KMS-11 (cell line): ENCODE data around the gene GRIK2.

ENCODE experiments used
- H2AFZ ChIP-seq: fragments of 200-600 bp; sonication (generic); 2 replicates; pipeline ENCODE4 v1.6.1; 2016; ENCODE audit warnings: antibody characterized with exemption, mixed run types, low read depth
- H3K27ac ChIP-seq: fragments of 200-600 bp; sonication (generic); 2 replicates; pipeline ENCODE4 v1.6.1; 2016; ENCODE audit warnings: mild to moderate bottlenecking, mixed run types
- H3K27me3 ChIP-seq: fragments of 200-600 bp; sonication (generic); 2 replicates; pipeline ENCODE4 v1.6.1; 2017; ENCODE audit warnings: mild to moderate bottlenecking, low read depth, mixed run types, moderate library complexity; ENCODE audit not compliant: insufficient read depth
- H3K36me3 ChIP-seq: fragments of 200-600 bp; sonication (generic); 2 replicates; pipeline ENCODE4 v1.6.1; 2017; ENCODE audit warnings: mild to moderate bottlenecking, mixed run types; ENCODE audit not compliant: insufficient read depth
- H3K4me1 ChIP-seq: fragments of 200-600 bp; sonication (generic); 2 replicates; pipeline ENCODE4 v1.6.1; 2016; ENCODE audit warnings: mild to moderate bottlenecking, low read depth, mixed run types; ENCODE audit not compliant: poor library complexity, severe bottlenecking
- H3K4me2 ChIP-seq: fragments of 200-600 bp; sonication (generic); 2 replicates; pipeline ENCODE4 v1.7.0; 2016; ENCODE audit warnings: mild to moderate bottlenecking, mixed run types
- H3K4me3 ChIP-seq: fragments of 200-600 bp; sonication (generic); IDR thresholded peaks from 2 replicates; pipeline ENCODE4 v1.6.1; 2017; ENCODE audit warnings: low read depth, low read length, mixed read lengths; ENCODE audit not compliant: insufficient read depth
- H3K79me2 ChIP-seq: fragments of 200-600 bp; sonication (generic); 2 replicates; pipeline ENCODE4 v1.6.1; 2016; ENCODE audit warnings: low read depth, mixed run types; ENCODE audit not compliant: insufficient read depth
- H3K9ac ChIP-seq: fragments of 200-600 bp; sonication (generic); 2 replicates; pipeline ENCODE4 v1.6.1; 2016; ENCODE audit warnings: mild to moderate bottlenecking, mixed run types
- H4K20me1 ChIP-seq: fragments of 200-600 bp; sonication (generic); 2 replicates; pipeline ENCODE4 v1.6.1; 2016; ENCODE audit warnings: mild to moderate bottlenecking, mixed run types; ENCODE audit not compliant: insufficient read depth
- CTCF ChIP-seq: fragments of 200-600 bp; sonication (generic); conservative IDR thresholded peaks from 2 replicates; pipeline ENCODE4 v1.6.1; 2017; ENCODE audit warnings: low read depth, mild to moderate bottlenecking, antibody characterized with exemption, low read length, moderate library complexity, mixed read lengths

Gene GRIK2

DNA sequence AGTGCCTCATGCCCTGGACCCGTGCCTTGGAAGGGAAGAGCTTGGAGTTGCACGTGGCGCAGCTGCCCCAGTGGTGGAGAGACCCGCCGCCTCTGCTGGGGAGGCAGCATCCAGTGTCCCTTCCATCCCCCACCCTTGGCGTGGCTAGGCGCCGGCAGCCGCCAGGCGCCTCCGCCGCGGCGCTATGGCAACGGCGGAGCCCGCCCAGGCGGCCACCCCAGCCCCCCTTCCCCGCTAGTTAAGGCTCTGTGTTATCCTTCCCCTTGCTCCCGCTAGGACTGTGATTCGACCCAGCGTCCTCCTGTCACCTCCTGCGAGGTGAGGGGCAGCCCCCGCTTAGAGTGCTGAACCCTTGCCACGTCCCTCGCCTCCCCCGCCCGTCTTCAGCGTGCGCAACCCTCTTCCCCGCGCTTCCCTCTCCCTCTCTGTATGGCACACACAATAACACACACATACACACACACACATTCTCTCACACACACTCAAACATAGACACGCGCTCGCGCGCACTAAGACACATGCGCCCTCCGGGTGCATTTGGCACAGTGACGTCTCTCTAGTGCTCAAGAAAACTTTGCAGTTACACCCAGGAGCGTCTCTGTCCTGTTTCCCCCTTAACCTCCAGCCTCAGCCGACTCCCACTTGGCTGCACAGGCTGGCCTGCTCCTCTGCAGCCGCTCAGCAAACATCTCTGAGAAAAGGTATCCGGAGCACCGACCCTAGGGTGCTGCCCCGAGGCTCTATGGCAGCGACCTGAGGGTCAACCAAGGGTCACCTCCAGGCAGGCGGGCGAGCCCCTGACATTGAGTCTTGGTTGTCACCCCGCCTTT is 8.5 kb downstream of the GRIK2 start:
- Histone ChIP-seq H3K27ac (no peak overlapping the region), H3K27me3 (no peaks in the 10 kb centered on the region), H3K4me2 (no peak overlapping the region), H4K20me1 (no peaks in the 10 kb centered on the region), H3K79me2 (no peaks in the 10 kb centered on the region), H2AFZ (no peak overlapping the region), H3K36me3 (no peaks in the 10 kb centered on the region), H3K4me1 (no peaks in the 10 kb centered on the region), H3K4me3 (no peak overlapping the region), H3K9ac (no peak overlapping the region)
- TF ChIP-seq CTCF = no peak

- H3K4me2 ChIP-seq = no peak overlapping the region
- no peaks in the 10 kb centered on the region for H3K36me3 ChIP-seq
- no peak overlapping the region for H2AFZ ChIP-seq
- no peaks in the 10 kb centered on the region for H3K4me1 ChIP-seq
- H3K79me2 ChIP-seq = no peaks in the 10 kb centered on the region
- H4K20me1 ChIP-seq = no peaks in the 10 kb centered on the region
- TF ChIP-seq CTCF = no peak
- H3K27me3 ChIP-seq = no peaks in the 10 kb centered on the region
- no peak overlapping the region for H3K9ac ChIP-seq
- H3K4me3 ChIP-seq = no peak overlapping the region
- no peak overlapping the region for H3K27ac ChIP-seq
These were observed 9.1 kb downstream of the GRIK2 start for GRCh38 chr6:101402622-101403031.

- Histone ChIP-seq H3K4me3 (no peak overlapping the region), H4K20me1 (no peaks in the 10 kb centered on the region), H3K4me1 (no peaks in the 10 kb centered on the region), H3K36me3 (no peaks in the 10 kb centered on the region), H3K9ac (no peak overlapping the region), H3K4me2 (no peak overlapping the region), H3K27ac (no peak overlapping the region), H3K27me3 (no peaks in the 10 kb centered on the region), H3K79me2 (no peaks in the 10 kb centered on the region), H2AFZ (no peak overlapping the region)
- no peak for TF ChIP-seq CTCF
These were observed 9.9 kb downstream of the GRIK2 start for GRCh38 chr6:101403216-101403945.

- Histone ChIP-seq H3K9ac (no peak overlapping the region), H3K27ac (no peak overlapping the region), H3K4me3 (no peak overlapping the region), H4K20me1 (no peaks in the 10 kb centered on the region), H3K27me3 (no peaks in the 10 kb centered on the region), H2AFZ (no peak overlapping the region), H3K4me2 (no peak overlapping the region), H3K36me3 (no peaks in the 10 kb centered on the region), H3K79me2 (no peaks in the 10 kb centered on the region), H3K4me1 (peaks cover 4% of the 10 kb centered on the region)
- no peak for TF ChIP-seq CTCF
These were observed 11.3 kb downstream of the GRIK2 start for GRCh38 chr6:101404775-101405174.
